Inferior parietal cortex (tissue), 1 donor: ENCODE results near the gene DESI1.
"Not testable (repeated sequence)": the region's sequence is repeated elsewhere in the genome, so short reads cannot be mapped to it uniquely, and the experiment has no call there.

Experiments
- DNase-seq: peaks from one replicate; pipeline ENCODE4 v3.0.0-alpha.2; 2016; ENCODE audit errors: extremely low spot score

DESI1 gene

DNA sequence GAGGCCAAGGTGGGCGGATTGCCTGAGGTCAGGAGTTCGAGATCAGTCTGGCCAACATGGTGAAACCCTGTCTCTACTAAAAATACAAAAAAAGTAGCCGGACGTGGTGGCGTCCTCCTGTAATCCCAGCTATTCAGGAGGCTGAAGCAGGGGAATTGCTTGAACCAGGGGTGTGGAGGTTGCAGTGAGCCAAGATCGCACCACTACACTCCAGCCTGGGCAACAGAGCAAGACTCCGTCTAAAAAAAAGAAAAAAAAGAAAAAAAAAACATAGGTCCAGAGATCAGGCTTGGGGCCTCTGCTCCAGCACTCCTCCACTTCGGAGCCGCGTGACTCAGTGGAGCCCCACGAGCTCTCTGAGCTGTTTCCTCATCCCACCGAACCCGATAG, 62.6 kb downstream of the DESI1 start:
- DNase-seq = not testable (repeated sequence)

GRCh38 chr22:41557401-41558240, 63.2 kb downstream of the DESI1 start:
- DNase-seq = no peak

GRCh38 chr22:41556561-41556960, 64.3 kb downstream of the DESI1 start:
- no peak for DNase-seq

DNA sequence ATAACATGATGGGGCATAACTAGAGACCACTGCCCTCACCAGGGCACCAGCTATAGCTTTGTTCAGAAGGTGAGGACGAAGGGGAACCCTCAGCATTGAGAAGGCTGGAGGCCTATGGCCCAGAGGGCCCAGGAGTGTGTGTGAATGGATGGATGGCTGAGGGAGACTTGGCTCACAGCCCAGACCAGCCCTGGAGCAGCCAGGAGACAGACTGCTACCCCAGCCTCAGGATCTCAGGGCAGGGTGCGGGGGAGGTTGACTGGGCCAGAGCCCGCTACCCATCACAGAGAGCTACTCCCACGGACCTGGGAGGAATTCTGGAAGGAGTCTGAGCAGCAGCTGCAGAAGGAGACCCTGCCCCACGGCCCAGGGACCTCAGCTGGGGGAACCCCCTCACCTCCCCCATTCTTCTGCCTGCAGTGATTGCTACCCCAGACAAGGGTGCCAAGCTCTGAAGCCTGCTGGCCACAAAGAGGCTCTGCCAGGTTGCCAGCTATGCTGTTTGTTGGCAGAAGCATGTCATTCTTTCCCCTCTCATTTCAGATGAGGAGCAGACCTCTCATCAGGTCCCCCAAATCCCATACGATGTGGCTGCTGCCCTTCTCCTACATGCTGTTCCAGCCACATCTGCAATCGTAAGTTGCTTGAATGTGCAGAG, 65.4 kb downstream of the DESI1 start:
- no peak for DNase-seq

DNA sequence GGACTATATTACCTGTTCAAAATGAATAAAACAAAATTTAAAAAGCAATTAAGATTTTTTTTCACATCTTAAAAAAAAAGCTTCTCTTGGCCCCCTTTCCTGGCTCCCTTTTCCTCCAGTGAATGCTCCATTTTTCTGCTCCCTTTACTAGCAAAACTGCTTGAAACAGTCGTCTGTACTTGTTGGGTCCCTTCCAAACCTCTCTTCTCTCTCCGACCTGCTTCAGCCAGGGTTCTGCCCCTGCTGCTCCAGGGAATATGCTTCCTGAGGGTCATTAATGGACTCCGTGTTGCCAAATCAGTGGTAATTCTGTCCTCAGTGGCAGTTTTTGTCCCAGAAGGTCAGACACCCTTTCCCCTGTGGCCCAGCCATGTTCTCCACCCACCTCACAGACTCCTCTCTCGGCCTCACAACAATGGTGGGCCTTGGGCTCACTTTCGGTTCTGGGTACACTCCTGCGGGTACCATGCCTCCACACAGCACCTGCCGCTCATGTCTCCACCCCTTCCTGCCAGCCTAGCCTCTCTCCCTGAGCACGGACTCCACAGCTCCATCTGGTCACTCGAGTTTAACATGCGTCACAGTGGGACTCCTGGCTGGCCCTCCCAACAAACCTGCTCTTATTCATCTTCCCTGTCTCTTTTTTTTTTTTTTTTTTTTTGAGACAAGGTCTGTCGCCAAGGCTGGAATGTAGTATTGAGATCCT, 68.8 kb downstream of the DESI1 start:
- no peak for DNase-seq

GRCh38 chr22:41550952-41551491, 69.8 kb downstream of the DESI1 start:
- DNase-seq = no peak

DNA sequence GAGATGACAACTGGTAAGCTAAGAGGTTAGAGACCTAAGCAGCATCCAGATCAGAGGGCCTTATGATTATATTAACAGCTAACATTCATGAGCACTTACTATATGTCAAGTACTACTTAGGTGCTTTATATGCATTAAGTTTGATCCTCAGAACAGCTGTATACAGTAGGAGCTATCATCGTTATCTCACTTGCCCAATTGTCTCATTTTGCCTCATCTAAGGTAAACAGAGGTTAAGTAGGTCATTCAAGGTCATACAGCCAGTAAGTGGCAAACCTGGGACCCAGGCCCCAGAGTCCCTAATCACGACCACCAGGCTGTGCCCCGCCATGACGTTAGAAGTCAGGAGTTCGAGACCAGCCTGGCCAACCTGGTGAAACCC, 72.0 kb downstream of the DESI1 start:
- DNase-seq = no peak
